A549 (cell line): ENCODE data around the gene SYT12. TPM values are rescaled to one million over a fixed set of nuclear protein-coding genes. Genes with fewer than 3 reads are reported as not detected.

Experiments used
- ATAC-seq, 2 experiments: fragments of 200-7000 bp in 1 of 2; fragments of >200 bp in 1 of 2; cut with Nextera tagmentation in 1 of 2; cut with Tn5 transposase in 1 of 2; 3 replicates each; pipeline versions ENCODE4 v1.8.0 to v1.9.1; 2018 to 2020; ENCODE audit warnings: mild to moderate bottlenecking in 1 of 2, moderate library complexity in 1 of 2
- CTCF ChIA-PET: fragments of 300-600 bp; sonication (Branson Sonifier 250); formaldehyde crosslinking; extraction: SDS; loops from one replicate; lab custom pipeline; 2021; ENCODE audit warnings: antibody characterized with exemption, inconsistent platforms; lab: Yijun Ruan, JAX
- POLR2A ChIA-PET: fragments of 350-600 bp; formaldehyde crosslinking; extraction: SDS; loops from one replicate; lab custom pipeline; 2021; ENCODE audit warnings: antibody characterized with exemption, inconsistent platforms; lab: Yijun Ruan, JAX
- DNase-seq, 2 experiments: peaks; one replicate each; pipeline versions ENCODE4 v3.0.0 to v3.0.0-alpha.2; 2011 to 2016; ENCODE audit warnings: low read depth in 1 of 2, low spot score in 1 of 2
- FAIRE-seq: peaks from 2 replicates; lab custom pipeline; 2011; peaks lifted over from hg19 to GRCh38; lab: Jason Lieb, UNC
- H3K27ac ChIP-seq, 2 experiments: fragments of >200 bp; sonication (Bioruptor Twin); formaldehyde crosslinking; 3 replicates each; pipeline ENCODE4 v1.5.1; 2016 to 2017
- H3K4me1 ChIP-seq: fragments of >200 bp; sonication (Bioruptor Twin); formaldehyde crosslinking; 3 replicates; pipeline ENCODE4 v1.6.1; 2016
- H3K4me2 ChIP-seq: fragments of >200 bp; sonication (Bioruptor Twin); formaldehyde crosslinking; 3 replicates; pipeline ENCODE4 v1.6.1; 2016
- H3K4me3 ChIP-seq: fragments of >200 bp; sonication (Bioruptor Twin); formaldehyde crosslinking; 3 replicates; pipeline ENCODE4 v1.5.1; 2016
- H3K9me3 ChIP-seq: fragments of >200 bp; sonication (Bioruptor Twin); formaldehyde crosslinking; 3 replicates; pipeline ENCODE4 v1.6.1; 2016
- BHLHE40 ChIP-seq: IDR thresholded peaks from 2 replicates; pipeline ENCODE4 v1.6.1; 2012; ENCODE audit warnings: low read depth, low read length, inconsistent platforms
- EP300 ChIP-seq, 2 experiments: fragments of >200 bp; sonication (Bioruptor Twin); formaldehyde crosslinking; IDR thresholded peaks; 2 replicates in 1 of 2; 3 replicates in 1 of 2; pipeline ENCODE4 v1.6.1; 2016 to 2017
- FOSL2 ChIP-seq, 2 experiments: fragments of 450-650 bp in 1 of 2; fragments of >200 bp in 1 of 2; sonication (Bioruptor Twin) in 1 of 2; formaldehyde crosslinking; IDR thresholded peaks; 2 replicates each; pipeline versions ENCODE4 v1.5.0 to v1.6.1; 2016 to 2020; ENCODE audit warnings: mild to moderate bottlenecking in 1 of 2, moderate library complexity in 1 of 2
- HEYL ChIP-seq: fragments of 250-450 bp; sonication (Bioruptor Pico); IDR thresholded peaks from 2 replicates; pipeline ENCODE4 v1.8.0; 2021; ENCODE audit warnings: mild to moderate bottlenecking, moderate library complexity
- HOXA7 ChIP-seq: fragments of 250-450 bp; sonication (Bioruptor Pico); IDR thresholded peaks from 2 replicates; pipeline ENCODE4 v1.5.0; 2020; ENCODE audit warnings: mild to moderate bottlenecking, moderate library complexity
- JUN ChIP-seq, 2 experiments: fragments of >200 bp; sonication (Bioruptor Twin); formaldehyde crosslinking; IDR thresholded peaks; 2 replicates in 1 of 2; 3 replicates in 1 of 2; pipeline ENCODE4 v1.6.1; 2016 to 2017
- KDM1A ChIP-seq: fragments of 200-600 bp; sonication (generic); IDR thresholded peaks from 2 replicates; pipeline ENCODE4 v1.6.1; 2016; ENCODE audit warnings: low read depth, mild to moderate bottlenecking
- KDM5A ChIP-seq: fragments of 200-600 bp; sonication (generic); IDR thresholded peaks from 2 replicates; pipeline ENCODE4 v1.6.1; 2016; ENCODE audit warnings: antibody characterized with exemption, mild to moderate bottlenecking
- MAZ ChIP-seq: fragments of 150-350 bp; IDR thresholded peaks from 2 replicates; pipeline ENCODE4 v1.6.1; 2014; ENCODE audit warnings: antibody characterized with exemption, low read depth, low read length, borderline replicate concordance
- NFE2L2 ChIP-seq: fragments of 150-350 bp; conservative IDR thresholded peaks from 2 replicates; pipeline ENCODE4 v1.6.1; 2014; ENCODE audit warnings: low read length
- NPAS2 ChIP-seq: fragments of 250-450 bp; sonication (Bioruptor Pico); IDR thresholded peaks from 2 replicates; pipeline ENCODE4 v1.8.0; 2022; ENCODE audit warnings: mild to moderate bottlenecking, moderate library complexity, borderline replicate concordance
- NR3C1 ChIP-seq: fragments of >200 bp; sonication (Bioruptor Twin); formaldehyde crosslinking; IDR thresholded peaks from 3 replicates; pipeline ENCODE4 v1.6.1; 2017
- PHF8 ChIP-seq: fragments of 200-600 bp; sonication (generic); IDR thresholded peaks from 2 replicates; pipeline ENCODE4 v1.6.1; 2016; ENCODE audit warnings: low read depth, mild to moderate bottlenecking, antibody characterized with exemption, moderate library complexity, borderline replicate concordance
- POLR2A ChIP-seq: IDR thresholded peaks from 2 replicates; pipeline ENCODE4 v1.6.1; 2012; ENCODE audit warnings: mild to moderate bottlenecking, low read length
- RCOR1 ChIP-seq: fragments of 150-350 bp; IDR thresholded peaks from 2 replicates; pipeline ENCODE4 v1.6.1; 2014; ENCODE audit warnings: antibody characterized with exemption, low read length, low read depth
- SREBF2 ChIP-seq: fragments of 450-650 bp; IDR thresholded peaks from 2 replicates; pipeline ENCODE4 v1.6.1; 2014; ENCODE audit warnings: mild to moderate bottlenecking, moderate library complexity
- WGBS: methylation state at CpG from one replicate; pipeline ENCODE4 v1.1.6; 2017; ENCODE audit errors: missing lambda C conversion rate; 5-methylcytosine and 5-hydroxymethylcytosine counted together
- polyA plus RNA-seq, 4 experiments: library from polyadenylated mRNA; depleted of rRNA in 3 of 4; stranded (reverse); fragments of >200 nt; fragmentation: RNase III in 1 of 4; extraction: RNeasy Plus Mini Kit Qiagen cat#74134 plus additional on column Dnase treatment in 1 of 4; gene quantifications; 2 replicates in 3 of 4; 3 replicates in 1 of 4; pipeline ENCODE4 v1.2.3, GENCODE V29; 2011 to 2017
- TF ChIP-seq, protein P1 (sequence below): IDR thresholded peaks from 2 replicates; pipeline ENCODE4 v1.6.1; 2012
- TF ChIP-seq, protein P2 (sequence below): fragments of 250-450 bp; sonication (Bioruptor Pico); IDR thresholded peaks from 2 replicates; pipeline ENCODE4 v1.5.0; 2020; ENCODE audit warnings: low read depth, mild to moderate bottlenecking, moderate library complexity
- TF ChIP-seq, protein P3 (sequence below): fragments of 150-350 bp; IDR thresholded peaks from 2 replicates; pipeline ENCODE4 v1.6.1; 2014; ENCODE audit warnings: low read depth, mild to moderate bottlenecking, low read length
- TF ChIP-seq, protein P4 (sequence below): fragments of 250-450 bp; sonication (Bioruptor Pico); IDR thresholded peaks from 2 replicates; pipeline ENCODE4 v1.5.0; 2021; ENCODE audit warnings: mild to moderate bottlenecking, moderate library complexity, borderline replicate concordance

The SYT12 gene
- polyA plus RNA-seq, 2 of the 4 experiments (the other 2 are of a cell fraction) = 1.4 to 9.6 TPM

DNA sequence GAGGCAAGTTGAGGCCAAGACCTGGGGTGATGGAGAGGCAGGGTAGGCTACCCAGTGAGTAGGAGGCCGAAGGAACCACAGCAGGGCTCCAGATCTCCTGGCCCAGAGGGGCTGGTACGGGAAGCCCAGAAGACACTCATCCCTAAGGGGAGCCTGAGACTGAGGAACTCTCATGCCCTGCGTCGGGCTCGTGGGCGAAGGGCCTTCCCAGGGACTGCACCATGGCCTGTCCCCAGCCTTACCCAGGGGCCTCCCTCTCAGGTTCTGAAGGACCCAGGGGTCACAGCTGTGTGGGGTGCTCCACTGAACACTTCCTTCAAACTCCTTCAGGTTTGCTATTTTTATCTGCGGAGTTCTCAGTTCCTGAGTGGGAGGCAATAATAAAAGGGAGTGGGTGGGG lies 15.8 kb upstream of the SYT12 start:
- Histone ChIP-seq H3K9me3 (no peaks in the 10 kb centered on the region), H3K4me1 (no peaks in the 10 kb centered on the region), H3K27ac (peak overlapping the region in 1 of 2 experiments; percentile 68; a peak in 3 of 6 replicates), H3K4me2 (no peak overlapping the region)
- WGBS = 94% methylated on average over 7 of the region's 7 CpGs
- no peak for DNase-seq
- POLR2A ChIA-PET = no interaction called here
- CTCF ChIA-PET = interaction anchor here (0.8 to 4.7 kb wide), 3 partner anchors 10 to 428 kb away, joined by 3 to 24 read pairs (median 6); partner anchors contain the start of gene SYT12
- TF ChIP-seq NPAS2 (CRISPR knock-in tag) (no peak), EP300 (IDR thresholded peaks at IDR 0.05) (no peak), JUN (IDR thresholded peaks at IDR 0.05) (no peak), MAZ (no peak), KDM5A (no peak)
- TF ChIP-seq, protein P1, sequence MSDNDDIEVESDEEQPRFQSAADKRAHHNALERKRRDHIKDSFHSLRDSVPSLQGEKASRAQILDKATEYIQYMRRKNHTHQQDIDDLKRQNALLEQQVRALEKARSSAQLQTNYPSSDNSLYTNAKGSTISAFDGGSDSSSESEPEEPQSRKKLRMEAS = no peak
- TF ChIP-seq, protein P2, sequence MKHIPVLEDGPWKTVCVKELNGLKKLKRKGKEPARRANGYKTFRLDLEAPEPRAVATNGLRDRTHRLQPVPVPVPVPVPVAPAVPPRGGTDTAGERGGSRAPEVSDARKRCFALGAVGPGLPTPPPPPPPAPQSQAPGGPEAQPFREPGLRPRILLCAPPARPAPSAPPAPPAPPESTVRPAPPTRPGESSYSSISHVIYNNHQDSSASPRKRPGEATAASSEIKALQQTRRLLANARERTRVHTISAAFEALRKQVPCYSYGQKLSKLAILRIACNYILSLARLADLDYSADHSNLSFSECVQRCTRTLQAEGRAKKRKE (CRISPR knock-in tag) = no peak
- TF ChIP-seq, all 56 proteins: peak for 0
- no peak overlapping the region for H3K4me3 ChIP-seq
- no peak for ATAC-seq
- FAIRE-seq = no peak

DNA sequence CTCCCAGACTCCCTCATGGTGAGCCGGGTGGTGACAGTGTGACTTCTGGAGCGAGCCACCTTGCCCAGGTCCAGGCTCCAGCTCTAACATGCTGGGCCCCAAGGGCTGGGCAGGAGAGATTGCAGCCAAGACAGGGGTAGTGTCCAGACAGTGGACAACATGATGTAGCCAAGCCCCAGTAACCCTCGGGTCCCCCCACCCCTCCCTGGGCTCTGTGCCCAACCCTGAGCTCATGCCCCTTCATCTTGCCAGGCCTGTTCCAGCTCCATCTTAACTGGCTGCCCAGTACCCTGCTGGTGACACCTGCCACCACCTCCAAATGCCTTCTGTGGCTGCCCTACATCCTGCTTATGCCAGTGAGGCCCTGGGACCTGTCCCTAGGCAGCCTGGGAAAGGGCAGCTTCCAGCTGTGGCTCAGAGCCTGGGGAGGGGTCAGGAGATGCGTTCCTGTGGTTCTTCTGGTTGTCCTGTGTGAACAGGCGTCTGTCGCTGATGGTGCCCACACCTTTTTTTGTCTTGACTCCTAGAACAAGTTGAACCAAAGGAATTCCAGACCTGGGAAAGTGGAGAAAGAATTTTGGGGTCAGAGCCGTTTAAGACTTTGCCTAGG lies 12.5 kb upstream of the SYT12 start:
- TF ChIP-seq NR3C1 (no peak), NFE2L2 (no peak), BHLHE40 (no peak), SREBF2 (no peak), KDM5A (no peak), HOXA7 (CRISPR knock-in tag) (no peak), HEYL (CRISPR knock-in tag) (no peak), PHF8 (no peak), RCOR1 (no peak), MAZ (no peak), KDM1A (no peak), POLR2A (no peak), FOSL2 (IDR thresholded peaks at IDR 0.05) (no peak), FOSL2 (CRISPR knock-in tag; IDR thresholded peaks at IDR 0.05) (no peak)
- TF ChIP-seq, protein P3, sequence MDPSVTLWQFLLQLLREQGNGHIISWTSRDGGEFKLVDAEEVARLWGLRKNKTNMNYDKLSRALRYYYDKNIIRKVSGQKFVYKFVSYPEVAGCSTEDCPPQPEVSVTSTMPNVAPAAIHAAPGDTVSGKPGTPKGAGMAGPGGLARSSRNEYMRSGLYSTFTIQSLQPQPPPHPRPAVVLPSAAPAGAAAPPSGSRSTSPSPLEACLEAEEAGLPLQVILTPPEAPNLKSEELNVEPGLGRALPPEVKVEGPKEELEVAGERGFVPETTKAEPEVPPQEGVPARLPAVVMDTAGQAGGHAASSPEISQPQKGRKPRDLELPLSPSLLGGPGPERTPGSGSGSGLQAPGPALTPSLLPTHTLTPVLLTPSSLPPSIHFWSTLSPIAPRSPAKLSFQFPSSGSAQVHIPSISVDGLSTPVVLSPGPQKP = no peak
- TF ChIP-seq, protein P1 = no peak
- TF ChIP-seq, protein P4, sequence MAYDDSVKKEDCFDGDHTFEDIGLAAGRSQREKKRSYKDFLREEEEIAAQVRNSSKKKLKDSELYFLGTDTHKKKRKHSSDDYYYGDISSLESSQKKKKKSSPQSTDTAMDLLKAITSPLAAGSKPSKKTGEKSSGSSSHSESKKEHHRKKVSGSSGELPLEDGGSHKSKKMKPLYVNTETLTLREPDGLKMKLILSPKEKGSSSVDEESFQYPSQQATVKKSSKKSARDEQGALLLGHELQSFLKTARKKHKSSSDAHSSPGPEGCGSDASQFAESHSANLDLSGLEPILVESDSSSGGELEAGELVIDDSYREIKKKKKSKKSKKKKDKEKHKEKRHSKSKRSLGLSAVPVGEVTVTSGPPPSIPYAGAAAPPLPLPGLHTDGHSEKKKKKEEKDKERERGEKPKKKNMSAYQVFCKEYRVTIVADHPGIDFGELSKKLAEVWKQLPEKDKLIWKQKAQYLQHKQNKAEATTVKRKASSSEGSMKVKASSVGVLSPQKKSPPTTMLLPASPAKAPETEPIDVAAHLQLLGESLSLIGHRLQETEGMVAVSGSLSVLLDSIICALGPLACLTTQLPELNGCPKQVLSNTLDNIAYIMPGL (CRISPR knock-in tag) = no peak
- CTCF ChIA-PET = interaction anchor here (1.1 to 4.7 kb wide), 4 partner anchors 11 to 127 kb away, joined by 3 to 24 read pairs (median 6); partner anchors contain the start of genes C11orf86 and SYT12

More for the DNA sequence above, 12.5 kb upstream of the SYT12 start:
- no peaks in the 10 kb centered on the region for H3K9me3 ChIP-seq
- no peak overlapping the region for H3K4me3 ChIP-seq
- H3K4me1 ChIP-seq = no peaks in the 10 kb centered on the region
- 0 out of 6 replicates have a peak overlapping the region, but pooled peaks of 1 of the 2 experiments have one; percentile 2 for H3K27ac ChIP-seq
- H3K4me2 ChIP-seq = no peak overlapping the region
- POLR2A ChIA-PET = no interaction called here
- no peak for FAIRE-seq
- WGBS = 72% methylated on average over 7 of the region's 7 CpGs
- ATAC-seq = peak in 1 of 2 experiments; percentile 26; a peak in 1 of 6 replicates
- no peak for DNase-seq
